Breast epithelium (tissue), 3 donors: ENCODE results near the gene VPS16.

ENCODE experiments used
- CTCF ChIP-seq, 3 donors: fragments of 450-650 bp; IDR thresholded peaks; one replicate each; pipeline ENCODE4 v1.5.1; 2016 to 2017; ENCODE audit warnings: antibody characterized with exemption in 3 of 3, mild to moderate bottlenecking in 3 of 3, moderate library complexity in 3 of 3
- POLR2A ChIP-seq: fragments of 450-650 bp; IDR thresholded peaks from one replicate; pipeline ENCODE4 v1.6.1; 2016; ENCODE audit warnings: antibody characterized with exemption, mild to moderate bottlenecking, moderate library complexity

- no peak for TF ChIP-seq CTCF (IDR thresholded peaks at IDR 0.05)
- TF ChIP-seq POLR2A = no peak
Measured at GRCh38 chr20:2816583-2817340, 23.8 kb upstream of the VPS16 start.
